Activated gamma-delta T cell (primary cell): Measurements from ENCODE around the gene ASCL5.

Experiments used
- DNase-seq: peaks from one replicate; lab custom pipeline; 2025; lab: John Stamatoyannopoulos, UW

ASCL5 gene

DNA sequence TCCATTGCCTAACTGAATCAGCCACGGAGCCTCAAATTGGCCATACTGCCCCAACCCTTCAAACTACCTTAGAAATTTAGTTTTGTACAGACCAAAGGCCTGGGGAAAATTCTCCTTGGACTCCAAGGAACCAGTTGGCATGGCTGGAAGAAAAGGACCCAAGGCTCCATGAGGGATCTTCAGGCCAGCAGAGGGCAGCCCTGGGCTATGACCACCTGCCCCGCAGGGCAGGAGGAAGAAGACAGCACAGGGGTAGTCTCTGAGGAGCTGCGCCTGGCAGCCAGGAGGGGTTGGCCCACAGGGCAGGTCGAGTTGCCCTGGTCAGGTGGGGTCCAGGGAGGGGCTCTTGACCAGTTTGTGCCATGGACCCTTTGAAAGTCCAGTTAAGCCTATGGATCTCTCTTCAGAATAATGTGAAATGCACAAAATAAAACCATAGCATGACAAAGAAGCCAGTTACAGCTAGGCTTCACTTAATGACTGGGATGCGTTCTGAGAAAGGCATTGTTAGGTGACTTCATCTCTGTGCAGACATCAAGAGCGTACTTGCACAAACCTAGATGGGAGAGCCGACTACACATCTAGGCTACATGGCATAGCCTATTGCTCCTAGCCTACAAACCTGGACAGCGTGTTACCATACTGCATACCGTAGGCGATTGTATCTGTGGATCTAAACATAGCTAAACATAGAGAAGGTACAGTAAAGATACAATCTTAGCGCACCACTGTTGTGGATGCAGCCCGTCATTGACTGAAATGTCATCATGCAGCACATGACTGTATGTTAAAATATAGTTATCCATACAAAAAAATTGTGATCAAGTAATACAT is 40.9 kb downstream of the ASCL5 start:
- no peak for DNase-seq

DNA sequence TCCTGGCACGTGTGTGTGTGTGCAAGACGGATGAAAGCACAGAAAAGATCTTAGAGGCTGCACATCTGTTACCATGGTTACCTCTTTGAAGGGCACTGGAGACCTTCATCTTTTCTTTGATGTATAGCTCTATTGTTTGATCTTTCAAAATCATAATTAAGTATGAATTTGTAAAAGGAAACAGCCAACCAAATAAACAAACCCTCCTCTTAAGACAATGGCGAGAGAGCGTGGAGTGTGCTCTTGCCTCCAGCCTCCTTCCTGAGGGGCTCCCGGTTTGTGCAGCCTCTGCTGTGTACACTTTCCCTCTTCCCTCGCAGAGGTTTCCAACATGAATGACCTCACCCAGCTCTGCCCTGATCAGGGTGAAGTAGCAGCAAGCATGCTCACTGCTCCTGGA is 42.7 kb downstream of the ASCL5 start:
- no peak for DNase-seq

DNA sequence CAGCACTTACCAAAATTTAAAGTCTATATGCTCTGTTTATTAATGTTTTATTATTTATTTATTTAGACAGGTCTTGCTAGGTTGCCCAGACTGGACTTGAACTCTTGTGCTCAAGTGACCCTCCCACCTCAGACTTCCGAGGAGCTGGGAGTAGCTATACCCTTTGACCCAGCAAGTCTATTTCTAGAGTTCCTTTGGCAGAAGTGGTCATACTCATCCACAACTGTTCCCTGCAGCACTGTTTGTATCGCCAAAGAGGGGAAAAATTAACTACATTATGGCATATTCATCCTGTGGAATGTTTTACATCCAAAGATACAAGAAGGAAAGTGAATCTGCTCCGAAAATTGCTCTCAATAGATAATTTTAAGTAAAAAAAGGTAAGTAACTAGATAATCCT is 43.2 kb downstream of the ASCL5 start:
- DNase-seq = no peak

DNA sequence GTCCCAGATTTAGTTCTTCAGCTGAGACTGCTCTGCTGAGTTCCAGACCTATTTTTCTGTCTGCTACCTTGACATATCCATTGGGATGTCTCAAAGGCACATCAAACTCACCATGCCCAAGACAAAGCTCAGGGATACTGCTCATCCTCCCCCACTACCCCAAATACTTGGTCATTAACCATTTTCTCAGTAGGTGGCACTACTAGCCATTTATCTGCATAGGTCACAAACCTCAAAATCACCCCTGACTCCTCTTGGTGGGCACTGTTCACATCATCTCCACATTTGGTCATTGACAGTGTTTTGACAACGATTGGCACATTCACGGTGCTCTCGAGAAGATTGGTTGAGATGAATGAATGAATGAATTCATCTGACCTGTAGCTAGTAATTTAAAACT is 46.8 kb downstream of the ASCL5 start:
- no peak for DNase-seq

DNA sequence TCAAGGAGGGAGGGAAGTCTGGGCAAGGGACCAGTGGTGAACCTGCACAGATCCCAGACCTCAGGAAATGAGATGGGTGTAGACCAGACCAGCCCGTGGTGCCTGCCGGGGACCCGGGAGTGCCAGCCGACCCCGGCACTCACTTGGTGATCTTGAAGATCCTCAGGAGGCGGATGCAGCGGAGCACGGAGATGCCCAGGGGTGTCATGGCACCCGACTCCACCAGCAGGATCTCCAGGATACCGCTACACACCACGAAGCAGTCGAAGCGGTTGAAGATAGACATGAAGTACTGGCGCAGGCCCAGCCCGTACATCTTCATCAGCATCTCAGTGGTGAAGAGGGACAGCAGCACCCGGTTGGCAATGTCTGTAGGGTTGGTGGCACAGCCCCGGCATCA is 49.2 kb downstream of the ASCL5 start:
- no peak for DNase-seq

DNA sequence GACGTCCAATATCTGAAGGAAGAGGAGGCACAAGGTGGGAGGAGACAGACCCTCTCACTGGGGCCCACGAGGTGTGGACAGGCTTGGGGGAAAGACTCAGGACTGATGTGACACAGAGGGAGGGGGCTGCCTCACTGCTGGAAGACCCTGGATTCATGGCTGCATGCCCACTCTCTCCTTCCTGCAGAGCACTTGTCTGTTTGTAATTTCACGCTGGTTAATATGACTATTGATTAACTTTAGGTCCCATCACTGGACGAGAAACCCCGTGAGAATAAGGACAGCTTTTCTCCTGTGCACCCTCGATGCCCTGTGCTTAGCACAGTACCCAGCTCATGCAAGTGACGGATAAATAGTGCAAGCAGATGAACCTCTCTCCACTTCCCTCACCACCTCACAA is 49.9 kb downstream of the ASCL5 start:
- no peak for DNase-seq

DNA sequence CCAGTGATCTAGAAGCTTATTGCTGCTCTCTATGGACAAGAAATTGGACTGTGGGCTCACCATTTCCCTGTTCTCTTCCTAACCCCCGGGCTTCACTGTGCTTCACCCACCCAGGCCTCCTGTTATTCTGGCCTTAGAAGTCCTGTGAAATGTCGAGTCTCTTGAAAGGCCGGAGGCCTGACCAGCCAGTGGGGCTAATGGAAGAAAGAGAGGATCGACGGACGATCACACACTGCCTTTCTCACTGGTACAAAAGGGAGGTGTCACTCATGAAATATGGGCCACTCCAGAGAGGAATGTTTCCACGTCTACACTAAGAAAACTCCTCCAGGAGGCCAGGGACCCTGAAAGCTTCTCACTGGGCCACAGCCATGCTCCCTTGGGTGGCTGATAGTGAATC is 50.9 kb downstream of the ASCL5 start:
- DNase-seq = no peak

DNA sequence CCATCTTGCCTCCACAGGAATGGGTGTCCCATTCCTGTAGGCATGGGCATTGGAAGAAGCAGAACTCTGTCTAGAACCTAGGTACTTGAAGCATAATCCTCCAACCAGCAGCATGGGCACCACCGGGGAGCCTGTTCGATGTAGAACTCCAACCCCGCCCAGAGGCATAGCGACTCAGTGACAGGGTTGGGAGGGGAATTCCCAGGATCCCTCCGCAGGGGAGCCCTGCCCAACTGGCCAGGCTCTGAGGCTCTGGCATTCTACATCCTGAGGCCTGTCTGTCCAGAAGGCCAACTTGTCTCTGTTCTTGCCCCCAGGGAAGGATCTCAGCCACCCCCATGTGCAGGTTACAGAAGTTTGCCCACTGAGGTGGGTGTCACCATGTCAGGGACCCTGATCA is 53.0 kb downstream of the ASCL5 start:
- no peak for DNase-seq

DNA sequence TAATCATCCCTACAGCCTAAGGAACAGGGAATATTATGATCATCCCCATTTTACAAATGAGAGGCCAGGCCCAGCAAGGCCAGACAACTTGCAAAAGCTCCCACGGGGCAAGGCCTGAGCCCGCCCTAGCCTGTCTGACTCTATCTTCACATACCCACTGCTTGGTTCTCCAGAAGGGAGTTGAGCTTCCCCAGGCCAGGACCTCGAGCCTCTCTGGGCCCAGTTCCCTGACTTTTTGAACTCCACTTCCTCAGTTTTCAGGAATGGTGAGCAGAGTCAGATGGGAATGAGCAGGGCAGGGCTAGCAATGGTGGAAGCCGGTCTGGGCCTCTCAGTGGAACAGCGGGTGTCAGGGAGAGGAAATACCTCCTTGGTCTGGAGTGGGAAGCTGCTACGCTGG is 54.1 kb downstream of the ASCL5 start:
- DNase-seq = no peak

DNA sequence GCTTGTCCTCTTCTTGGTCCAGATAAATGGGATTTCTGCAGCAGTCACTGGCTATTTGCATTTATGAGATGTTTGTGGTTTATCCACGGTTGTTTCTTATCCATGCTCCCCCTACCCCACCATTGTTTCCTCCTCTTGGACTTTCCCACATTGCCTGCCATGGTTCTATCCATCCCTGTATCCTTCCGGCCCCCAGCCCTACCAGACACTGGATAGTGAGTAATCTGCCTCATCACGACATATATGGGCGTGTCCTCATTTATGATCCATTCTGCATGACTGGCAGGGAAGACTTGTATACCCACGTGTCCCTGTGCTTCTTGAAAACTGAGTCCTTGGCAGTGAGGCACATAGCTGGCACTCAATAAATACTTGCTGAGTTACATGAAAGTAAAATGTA is 54.8 kb downstream of the ASCL5 start:
- DNase-seq = no peak

DNA sequence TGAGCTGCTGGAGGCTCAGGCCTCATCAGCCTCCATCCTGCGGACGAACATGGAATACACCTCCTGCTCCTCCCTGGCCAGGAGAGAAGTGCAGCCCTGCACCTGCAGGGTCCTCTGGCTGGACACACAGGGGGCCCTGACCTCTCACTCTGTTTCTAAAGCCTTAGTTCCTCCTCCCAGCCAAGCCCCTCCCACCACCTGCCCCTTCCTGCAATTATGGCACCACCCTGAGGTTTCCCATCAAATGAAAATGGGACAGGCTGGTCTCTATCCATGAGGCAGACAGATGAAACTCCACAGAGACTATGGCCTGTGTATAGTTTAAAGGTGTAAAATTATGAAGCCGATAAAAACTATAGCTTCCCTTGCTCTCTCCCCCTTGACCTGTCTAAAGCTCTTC is 57.3 kb downstream of the ASCL5 start:
- no peak for DNase-seq

DNA sequence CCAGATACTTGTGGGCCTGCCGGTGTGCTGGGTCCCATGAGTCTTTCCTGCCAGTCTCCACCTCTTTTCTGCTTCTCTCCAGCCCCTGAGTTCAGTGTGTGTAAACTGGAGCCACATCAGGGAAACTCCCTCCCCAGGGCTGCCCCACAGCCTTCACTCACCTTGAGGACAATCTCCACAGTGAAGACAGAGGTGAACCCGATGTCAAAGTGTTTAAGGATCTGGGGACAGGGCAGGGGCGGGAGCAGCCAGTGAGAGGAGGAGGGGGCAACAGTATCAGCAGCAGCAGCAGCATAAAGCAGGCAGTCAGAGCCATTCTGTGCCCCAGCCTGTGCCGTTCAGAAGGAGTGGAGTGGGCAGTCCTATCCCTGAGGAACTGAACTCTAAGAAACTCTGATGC is 58.0 kb downstream of the ASCL5 start:
- DNase-seq = no peak

DNA sequence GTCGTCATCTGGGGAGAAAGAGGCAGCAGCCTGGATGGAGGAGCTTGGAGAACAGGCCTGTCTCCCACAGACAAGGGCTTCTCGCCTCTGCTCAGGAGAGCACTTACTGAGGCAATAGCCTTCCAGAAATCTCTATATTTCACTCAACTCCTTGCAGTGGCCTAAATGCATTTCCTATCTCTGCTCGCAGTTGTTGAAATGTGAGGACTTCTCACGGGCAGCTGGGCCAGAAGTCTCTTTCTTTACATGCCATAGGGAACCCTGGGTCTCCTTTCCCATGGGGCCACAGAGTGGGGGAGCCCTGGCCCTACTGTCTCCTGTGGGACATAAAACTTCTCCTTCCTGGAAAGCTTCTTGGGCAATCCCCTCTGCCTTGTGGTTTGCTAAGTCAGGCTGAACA is 60.0 kb downstream of the ASCL5 start:
- no peak for DNase-seq

DNA sequence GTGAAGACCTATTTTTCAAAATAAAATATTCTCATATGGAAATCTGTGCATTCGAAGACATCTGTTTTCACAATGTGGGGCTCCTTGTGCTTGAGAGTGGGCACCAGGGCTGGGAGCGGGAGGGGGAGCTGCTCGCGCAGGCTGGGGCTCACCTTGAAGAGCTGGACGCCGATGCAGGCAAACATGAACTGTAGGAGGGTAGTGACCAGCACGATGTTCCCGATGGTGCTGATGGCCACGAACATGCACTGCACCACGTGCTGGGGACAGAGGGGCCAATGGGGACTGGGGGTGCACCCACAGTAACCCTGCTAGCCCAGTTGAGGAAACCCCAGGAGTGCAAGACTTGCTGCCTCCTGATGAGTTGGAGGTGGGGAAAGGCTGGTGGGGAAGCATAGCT is 61.3 kb downstream of the ASCL5 start:
- no peak for DNase-seq

DNA sequence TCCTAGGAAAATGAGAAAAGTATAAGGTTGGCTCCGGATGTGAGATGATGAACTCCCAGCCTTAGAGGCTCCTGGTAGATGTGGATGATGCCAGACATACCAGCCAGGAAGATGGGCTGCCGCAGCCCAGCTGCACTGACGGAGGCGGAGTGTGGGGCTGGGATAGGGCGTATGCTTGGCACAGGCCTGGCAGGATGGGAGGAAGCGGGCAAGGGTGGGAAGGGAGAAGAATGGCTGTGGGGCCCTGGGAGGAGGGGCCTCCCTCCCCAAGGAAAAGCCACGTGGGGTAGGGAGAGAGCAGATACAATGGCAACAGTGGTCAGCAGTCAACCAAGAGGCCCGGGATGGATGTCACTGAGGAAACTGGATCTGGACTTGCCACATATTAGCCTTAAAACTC is 62.2 kb downstream of the ASCL5 start:
- no peak for DNase-seq
